ENCODE measurements around the gene CRHR1.

CRHR1 gene

GRCh38 chr17:45867702-45868101 lies 83.6 kb downstream of the CRHR1 start:
- DNase-seq (ENCODE audit: low read depth in 2 of 2) = no peak

DNA sequence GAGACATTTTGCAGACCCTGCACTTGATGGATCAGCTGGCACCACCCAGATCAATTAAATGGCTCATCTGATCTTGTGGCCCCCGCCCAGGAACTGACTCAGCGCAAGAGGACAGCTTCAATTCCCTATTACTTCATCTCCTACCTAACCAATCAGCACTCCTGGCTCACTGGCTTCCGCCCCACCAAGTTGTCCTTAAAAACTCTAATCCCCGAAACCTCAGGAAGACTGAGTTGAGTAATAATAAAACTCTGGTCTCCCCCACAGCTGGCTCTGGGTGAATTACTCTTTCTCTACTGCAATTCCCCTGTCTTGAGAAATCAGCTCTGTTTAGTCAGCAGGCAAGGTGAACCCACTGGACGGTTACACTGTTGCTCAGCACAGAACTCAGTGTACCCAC lies 84.2 kb downstream of the CRHR1 start:
- DNase-seq (ENCODE audit: low read depth in 2 of 2) = no peak

- DNase-seq (ENCODE audit: low read depth in 2 of 2) = no peak
Measured at GRCh38 chr17:45869676-45870341, 85.7 kb downstream of the CRHR1 start.

DNA sequence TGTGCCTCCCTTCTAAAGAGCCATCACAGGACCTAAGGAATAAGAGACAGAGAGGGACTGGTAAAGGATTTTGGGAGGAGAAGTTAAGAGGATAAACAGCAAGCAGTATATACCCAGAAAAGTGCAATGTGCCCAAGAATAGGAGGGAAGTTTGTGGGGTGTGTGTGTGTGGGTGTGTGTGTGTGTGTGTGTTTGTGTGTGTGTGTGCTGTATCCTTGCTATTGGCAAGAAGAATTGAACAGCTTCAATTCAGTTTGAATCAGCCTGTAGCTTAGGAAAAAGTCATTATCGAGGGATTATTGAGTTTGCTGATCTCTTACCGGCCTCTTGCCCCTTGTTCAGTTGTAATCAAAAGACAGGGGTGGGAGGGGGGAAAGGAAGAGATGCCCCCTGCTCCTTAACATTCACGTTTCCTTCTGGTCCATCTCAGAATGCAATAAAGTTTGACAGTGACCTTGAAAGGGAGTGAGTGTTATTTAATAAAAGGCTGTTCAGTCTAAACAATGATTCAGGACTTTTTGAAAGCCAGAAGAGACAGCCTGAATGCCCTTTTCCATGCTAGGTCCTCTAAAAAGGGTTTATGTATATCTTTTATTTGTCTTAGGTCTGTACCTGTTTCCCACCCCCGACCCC lies 86.3 kb downstream of the CRHR1 start:
- DNase-seq (ENCODE audit: low read depth in 2 of 2) = no peak

DNA sequence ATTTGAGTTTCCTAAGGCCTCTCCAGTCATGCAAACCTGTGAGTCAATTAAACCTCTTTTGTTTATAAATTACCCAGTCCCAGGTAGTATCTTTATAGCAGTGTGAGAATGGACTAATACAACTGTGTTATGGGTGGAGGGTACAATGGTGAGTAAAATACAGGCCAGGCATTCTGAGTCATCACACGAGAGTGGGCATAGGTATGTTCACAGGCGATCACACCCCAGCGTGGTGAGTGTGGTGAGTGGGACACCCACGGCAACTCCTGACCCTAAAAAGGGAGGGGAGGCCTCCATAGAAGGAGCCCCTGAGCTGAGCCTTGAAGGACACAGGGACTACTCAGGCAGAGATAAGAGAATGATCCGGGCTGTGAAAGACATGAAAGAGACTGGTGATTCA lies 87.6 kb downstream of the CRHR1 start:
- DNase-seq (ENCODE audit: low read depth in 2 of 2) = no peak

DNA sequence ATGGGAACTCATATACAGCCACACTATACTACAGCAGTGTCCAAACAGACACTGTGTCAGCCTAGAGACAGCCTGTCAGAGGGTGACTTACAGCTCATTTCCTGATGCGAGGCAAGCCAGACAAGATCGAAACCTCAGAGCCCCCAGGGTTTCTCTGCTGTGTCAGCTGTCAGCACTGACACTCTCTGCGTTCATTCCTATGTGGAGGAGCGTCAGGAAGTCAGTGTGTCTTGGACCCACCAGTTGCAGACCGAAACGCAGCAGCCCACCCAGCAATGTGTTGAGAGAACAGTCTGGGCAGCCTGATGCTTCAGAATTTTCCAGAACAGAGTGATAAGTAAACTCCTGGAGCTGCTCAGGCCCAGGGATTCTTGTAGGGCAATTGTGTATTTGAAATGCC lies 89.6 kb downstream of the CRHR1 start:
- no peak for DNase-seq (ENCODE audit: low read depth in 2 of 2)

- no peak for DNase-seq (ENCODE audit: low read depth in 2 of 2)
Measured at GRCh38 chr17:45874151-45874550, 90.0 kb downstream of the CRHR1 start.

DNA sequence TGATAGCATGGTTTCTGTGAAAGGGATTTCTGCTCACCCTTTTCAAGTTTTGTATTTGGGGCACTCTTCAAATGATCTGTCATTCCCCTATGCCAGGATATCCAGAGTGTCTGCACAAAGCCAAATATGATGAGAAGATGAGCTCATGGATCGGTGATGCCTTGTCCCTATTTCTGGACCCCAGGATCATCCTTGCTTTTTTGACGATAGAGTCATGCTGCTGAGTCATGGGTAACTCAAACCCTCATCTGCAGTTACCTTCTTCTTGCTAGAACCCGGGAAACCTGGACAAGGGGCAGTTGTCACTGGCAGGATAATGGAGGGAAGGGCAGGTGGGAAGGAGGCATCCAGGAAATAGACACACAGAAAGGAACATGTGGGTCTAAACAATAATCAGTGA lies 92.4 kb downstream of the CRHR1 start:
- DNase-seq (ENCODE audit: low read depth in 2 of 2) = no peak

DNA sequence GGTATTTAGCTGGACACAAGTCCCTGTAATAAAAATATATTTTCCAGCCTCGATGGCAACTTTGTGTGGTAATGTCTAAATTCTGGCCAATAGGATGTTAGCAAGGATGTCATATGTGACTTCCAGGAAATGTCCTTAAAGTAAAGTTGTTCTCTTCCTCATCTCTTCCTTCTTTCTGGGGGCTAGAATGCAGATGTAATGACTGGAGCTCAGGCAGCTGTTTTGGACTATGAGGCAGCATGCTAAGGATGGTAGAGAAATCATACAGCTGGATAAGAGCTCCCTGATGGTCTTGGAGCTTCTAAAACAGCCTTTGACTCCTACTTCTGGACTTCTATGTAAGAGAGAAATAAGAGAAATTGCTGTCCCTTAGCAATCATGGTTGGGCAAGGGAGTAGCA lies 93.3 kb downstream of the CRHR1 start:
- DNase-seq (ENCODE audit: low read depth in 2 of 2) = no peak

DNA sequence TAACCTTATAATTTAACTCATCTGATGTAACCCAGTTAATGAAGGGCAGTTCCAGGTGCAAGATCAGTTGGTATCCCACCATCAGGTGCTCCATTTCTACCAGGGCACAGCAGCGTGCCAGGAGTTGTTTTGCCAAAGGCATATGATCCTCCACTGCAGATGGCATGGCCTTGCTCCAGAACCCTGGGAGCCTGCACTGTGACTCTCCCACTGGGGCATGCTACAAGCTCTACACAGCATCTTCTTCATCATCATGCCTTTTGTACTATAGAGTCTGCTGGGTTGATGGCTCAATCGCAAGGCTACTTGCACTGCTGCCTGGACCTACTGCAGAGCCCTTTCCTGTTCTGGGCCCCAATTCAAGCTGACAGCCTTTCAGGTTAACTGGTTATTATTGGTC lies 98.9 kb downstream of the CRHR1 start:
- DNase-seq (ENCODE audit: low read depth in 2 of 2) = no peak
